GM10266 (cell line): ENCODE data around the gene ASF1B.

Source experiments
- DNase-seq: peaks from one replicate; pipeline ENCODE4 v3.0.0; 2012; ENCODE audit errors: extremely low spot score
- CTCF ChIP-seq: IDR thresholded peaks from 2 replicates; pipeline ENCODE4 v1.5.1; 2012; ENCODE audit warnings: mild to moderate bottlenecking, low read depth; ENCODE audit not compliant: control insufficient read depth, insufficient read depth; ENCODE audit errors: missing control alignments

Gene ASF1B

GRCh38 chr19:14159059-14159458, 22.7 kb upstream of the ASF1B start:
- no peak for TF ChIP-seq CTCF
- DNase-seq, result no peak

- no peak for DNase-seq
- no peak for TF ChIP-seq CTCF
Measured at GRCh38 chr19:14158276-14159023, 22.1 kb upstream of the ASF1B start.

GRCh38 chr19:14156971-14157717, 20.8 kb upstream of the ASF1B start:
- no peak for TF ChIP-seq CTCF
- DNase-seq, result no peak

- TF ChIP-seq CTCF, result no peak
- DNase-seq, result no peak
Measured at GRCh38 chr19:14156122-14156521, 19.7 kb upstream of the ASF1B start.

GRCh38 chr19:14155371-14155770, 19.0 kb upstream of the ASF1B start:
- TF ChIP-seq CTCF, result no peak

GRCh38 chr19:14152713-14153112, 16.3 kb upstream of the ASF1B start:
- DNase-seq, result no peak
- no peak for TF ChIP-seq CTCF

More at GRCh38 chr19:14155371-14155770, 19.0 kb upstream of the ASF1B start:
- DNase-seq, result no peak
